ENCODE data around the gene KRT13.

DNA sequence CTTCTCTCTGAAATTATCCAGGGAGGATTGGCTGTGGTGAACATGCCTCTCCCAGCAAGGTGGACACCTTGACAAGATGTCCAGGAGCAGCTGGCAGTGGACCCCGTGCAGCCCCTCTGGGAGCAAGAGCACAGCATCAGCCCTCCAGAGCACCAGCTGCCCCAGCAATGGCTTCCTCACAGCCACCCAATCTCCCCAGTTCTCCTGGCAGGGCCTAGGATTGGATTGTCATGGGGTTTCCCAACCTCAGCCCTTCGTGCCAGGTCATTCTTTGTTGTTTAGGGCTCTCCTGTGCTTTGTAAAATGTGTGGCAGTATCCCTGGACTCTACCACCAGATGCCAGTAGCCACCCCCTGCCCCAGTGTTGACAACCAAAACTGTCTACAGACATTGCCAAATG, 13.9 kb downstream of the KRT13 start:
- TF ChIP-seq, protein P1, sequence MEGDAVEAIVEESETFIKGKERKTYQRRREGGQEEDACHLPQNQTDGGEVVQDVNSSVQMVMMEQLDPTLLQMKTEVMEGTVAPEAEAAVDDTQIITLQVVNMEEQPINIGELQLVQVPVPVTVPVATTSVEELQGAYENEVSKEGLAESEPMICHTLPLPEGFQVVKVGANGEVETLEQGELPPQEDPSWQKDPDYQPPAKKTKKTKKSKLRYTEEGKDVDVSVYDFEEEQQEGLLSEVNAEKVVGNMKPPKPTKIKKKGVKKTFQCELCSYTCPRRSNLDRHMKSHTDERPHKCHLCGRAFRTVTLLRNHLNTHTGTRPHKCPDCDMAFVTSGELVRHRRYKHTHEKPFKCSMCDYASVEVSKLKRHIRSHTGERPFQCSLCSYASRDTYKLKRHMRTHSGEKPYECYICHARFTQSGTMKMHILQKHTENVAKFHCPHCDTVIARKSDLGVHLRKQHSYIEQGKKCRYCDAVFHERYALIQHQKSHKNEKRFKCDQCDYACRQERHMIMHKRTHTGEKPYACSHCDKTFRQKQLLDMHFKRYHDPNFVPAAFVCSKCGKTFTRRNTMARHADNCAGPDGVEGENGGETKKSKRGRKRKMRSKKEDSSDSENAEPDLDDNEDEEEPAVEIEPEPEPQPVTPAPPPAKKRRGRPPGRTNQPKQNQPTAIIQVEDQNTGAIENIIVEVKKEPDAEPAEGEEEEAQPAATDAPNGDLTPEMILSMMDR (IDR thresholded peaks at IDR 0.05; ENCODE audit: insufficient read depth, low read length): no peak
- TF ChIP-seq, protein P2, sequence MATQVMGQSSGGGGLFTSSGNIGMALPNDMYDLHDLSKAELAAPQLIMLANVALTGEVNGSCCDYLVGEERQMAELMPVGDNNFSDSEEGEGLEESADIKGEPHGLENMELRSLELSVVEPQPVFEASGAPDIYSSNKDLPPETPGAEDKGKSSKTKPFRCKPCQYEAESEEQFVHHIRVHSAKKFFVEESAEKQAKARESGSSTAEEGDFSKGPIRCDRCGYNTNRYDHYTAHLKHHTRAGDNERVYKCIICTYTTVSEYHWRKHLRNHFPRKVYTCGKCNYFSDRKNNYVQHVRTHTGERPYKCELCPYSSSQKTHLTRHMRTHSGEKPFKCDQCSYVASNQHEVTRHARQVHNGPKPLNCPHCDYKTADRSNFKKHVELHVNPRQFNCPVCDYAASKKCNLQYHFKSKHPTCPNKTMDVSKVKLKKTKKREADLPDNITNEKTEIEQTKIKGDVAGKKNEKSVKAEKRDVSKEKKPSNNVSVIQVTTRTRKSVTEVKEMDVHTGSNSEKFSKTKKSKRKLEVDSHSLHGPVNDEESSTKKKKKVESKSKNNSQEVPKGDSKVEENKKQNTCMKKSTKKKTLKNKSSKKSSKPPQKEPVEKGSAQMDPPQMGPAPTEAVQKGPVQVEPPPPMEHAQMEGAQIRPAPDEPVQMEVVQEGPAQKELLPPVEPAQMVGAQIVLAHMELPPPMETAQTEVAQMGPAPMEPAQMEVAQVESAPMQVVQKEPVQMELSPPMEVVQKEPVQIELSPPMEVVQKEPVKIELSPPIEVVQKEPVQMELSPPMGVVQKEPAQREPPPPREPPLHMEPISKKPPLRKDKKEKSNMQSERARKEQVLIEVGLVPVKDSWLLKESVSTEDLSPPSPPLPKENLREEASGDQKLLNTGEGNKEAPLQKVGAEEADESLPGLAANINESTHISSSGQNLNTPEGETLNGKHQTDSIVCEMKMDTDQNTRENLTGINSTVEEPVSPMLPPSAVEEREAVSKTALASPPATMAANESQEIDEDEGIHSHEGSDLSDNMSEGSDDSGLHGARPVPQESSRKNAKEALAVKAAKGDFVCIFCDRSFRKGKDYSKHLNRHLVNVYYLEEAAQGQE (IDR thresholded peaks at IDR 0.05; ENCODE audit: insufficient replicate concordance, low read depth): no peak
- TF ChIP-seq GABPA (IDR thresholded peaks at IDR 0.05; ENCODE audit: low read depth) (no peak), POLR2AphosphoS5 (IDR thresholded peaks at IDR 0.05; ENCODE audit: low read depth) (no peak), SPI1 (IDR thresholded peaks at IDR 0.05; ENCODE audit: borderline replicate concordance, low read depth) (no peak)
